Measurements from ENCODE around the gene PRKX.
A peak's percentile ranks its signal among the peaks of the same experiment; 100 is the strongest.
"Not testable (repeated sequence)": the region's sequence is repeated elsewhere in the genome, so short reads cannot be mapped to it uniquely, and the experiment has no call there.

Gene PRKX

GRCh38 chrX:3666975-3667374 lies 46.5 kb downstream of the PRKX start:
- TF ChIP-seq CTCF (IDR thresholded peaks at IDR 0.05; ENCODE audit: extremely low read depth, insufficient read depth, missing control alignments): no peak
- in situ Hi-C loops (cut with MboI; ENCODE audit: low pct_unique_long_range_greater_than_20kb, low sequenced_read_pairs, unreplicated experiment): no loop called here
- DNase-seq (ENCODE audit: low spot score): no peak

GRCh38 chrX:3664921-3665320 lies 48.5 kb downstream of the PRKX start:
- TF ChIP-seq CTCF (IDR thresholded peaks at IDR 0.05; ENCODE audit: extremely low read depth, insufficient read depth, missing control alignments): no peak
- no peak for DNase-seq (ENCODE audit: low spot score)
- in situ Hi-C loops (cut with MboI; ENCODE audit: low pct_unique_long_range_greater_than_20kb, low sequenced_read_pairs, unreplicated experiment): no loop called here

- DNase-seq (ENCODE audit: low spot score); in situ Hi-C loops (cut with MboI; ENCODE audit: low pct_unique_long_range_greater_than_20kb, low sequenced_read_pairs, unreplicated experiment): not testable (repeated sequence)
Measured at GRCh38 chrX:3663576-3664250, 49.7 kb downstream of the PRKX start.

GRCh38 chrX:3659761-3660160 lies 53.7 kb downstream of the PRKX start:
- in situ Hi-C loops (cut with MboI; ENCODE audit: low pct_unique_long_range_greater_than_20kb, low sequenced_read_pairs, unreplicated experiment): no loop called here
- no peak for TF ChIP-seq CTCF (IDR thresholded peaks at IDR 0.05; ENCODE audit: extremely low read depth, insufficient read depth, missing control alignments)
- DNase-seq (ENCODE audit: low spot score): no peak

- no peak for DNase-seq (ENCODE audit: low spot score)
- in situ Hi-C loops (cut with MboI; ENCODE audit: low pct_unique_long_range_greater_than_20kb, low sequenced_read_pairs, unreplicated experiment): no loop called here
- TF ChIP-seq CTCF (IDR thresholded peaks at IDR 0.05; ENCODE audit: extremely low read depth, insufficient read depth, missing control alignments): no peak
Measured at GRCh38 chrX:3655181-3655580, 58.3 kb downstream of the PRKX start.

- in situ Hi-C loops (cut with MboI; ENCODE audit: low pct_unique_long_range_greater_than_20kb, low sequenced_read_pairs, unreplicated experiment): no loop called here
- no peak for DNase-seq (ENCODE audit: low spot score)
- TF ChIP-seq CTCF (IDR thresholded peaks at IDR 0.05; ENCODE audit: extremely low read depth, insufficient read depth, missing control alignments): no peak
Measured at GRCh38 chrX:3653111-3653510, 60.3 kb downstream of the PRKX start.

GRCh38 chrX:3651277-3651676 lies 62.2 kb downstream of the PRKX start:
- peak; percentile 49 for TF ChIP-seq CTCF (IDR thresholded peaks at IDR 0.05; ENCODE audit: extremely low read depth, insufficient read depth, missing control alignments)
- in situ Hi-C loops (cut with MboI; ENCODE audit: low pct_unique_long_range_greater_than_20kb, low sequenced_read_pairs, unreplicated experiment): no loop called here
- peak; percentile 26 for DNase-seq (ENCODE audit: low spot score)

Measured in GM13977 (cell line).